ENCODE data around the gene STX10. TPM values are rescaled to one million over a fixed set of nuclear protein-coding genes. Genes with fewer than 3 reads are reported as not detected.

Gene STX10
- total and polyA plus RNA-seq, 2 of the 4 experiments (the other 2 are of a cell fraction): 64.9 to 82.0 TPM

- TF ChIP-seq USF2 (IDR thresholded peaks at IDR 0.05; ENCODE audit: low read depth, low read length) (peak; percentile 47), SMC3 (IDR thresholded peaks at IDR 0.05; ENCODE audit: low read depth, low read length) (no peak), RAD21 (IDR thresholded peaks at IDR 0.05; ENCODE audit: low read length) (0 out of 2 replicates have a peak, but pooled peaks have one; percentile 16), CTCF (conservative IDR thresholded peaks at IDR 0.05; ENCODE audit: low read depth, low read length) (no peak), FOS (IDR thresholded peaks at IDR 0.05; ENCODE audit: low read depth, low read length) (no peak)
Measured at GRCh38 chr19:13162724-13163608, 12.8 kb upstream of the STX10 start (continued).

All from IMR-90 (cell line).